H9 (cell line): Measurements from ENCODE around the gene SHH. TPM values are rescaled to one million over a fixed set of nuclear protein-coding genes. Genes with fewer than 3 reads are reported as not detected.

Experiments
- DNase-seq: peaks from one replicate; pipeline ENCODE4 v3.0.0-alpha.2; 2017
- H2AFZ ChIP-seq: one replicate; pipeline ENCODE4 v1.6.1; 2013; ENCODE audit warnings: mild to moderate bottlenecking, low read length, control low read depth, moderate library complexity
- H2AK5ac ChIP-seq: 2 replicates; pipeline ENCODE4 v1.6.1; 2013; ENCODE audit warnings: low read length, control low read depth, mixed read lengths; ENCODE audit not compliant: insufficient read length
- H2BK120ac ChIP-seq: one replicate; pipeline ENCODE4 v1.6.1; 2013; ENCODE audit warnings: low read depth, mild to moderate bottlenecking, low read length, control low read depth, inconsistent platforms; ENCODE audit not compliant: poor library complexity, severe bottlenecking
- H2BK12ac ChIP-seq: 2 replicates; pipeline ENCODE4 v1.6.1; 2013; ENCODE audit warnings: low read length, control low read depth, mixed read lengths, low read depth; ENCODE audit not compliant: insufficient read length
- H2BK15ac ChIP-seq: 2 replicates; pipeline ENCODE4 v1.6.1; 2013; ENCODE audit warnings: low read depth, low read length, control low read depth
- H2BK20ac ChIP-seq: one replicate; pipeline ENCODE4 v1.6.1; 2013; ENCODE audit warnings: low read depth, mild to moderate bottlenecking, low read length, control low read depth, inconsistent platforms; ENCODE audit not compliant: poor library complexity, severe bottlenecking
- H2BK5ac ChIP-seq: 2 replicates; pipeline ENCODE4 v1.6.1; 2013; ENCODE audit warnings: low read length, control low read depth, mixed read lengths; ENCODE audit not compliant: insufficient read length
- H3K14ac ChIP-seq: 2 replicates; pipeline ENCODE4 v1.6.1; 2013; ENCODE audit warnings: low read length, control low read depth; ENCODE audit not compliant: insufficient read depth
- H3K18ac ChIP-seq: 2 replicates; pipeline ENCODE4 v1.6.1; 2013; ENCODE audit warnings: low read depth, mild to moderate bottlenecking, mixed read lengths, low read length, control low read depth; ENCODE audit not compliant: insufficient read length
- H3K23ac ChIP-seq: 2 replicates; pipeline ENCODE4 v1.6.1; 2013; ENCODE audit warnings: low read length, control low read depth, mixed read lengths, low read depth; ENCODE audit not compliant: insufficient read length
- H3K23me2 ChIP-seq: 2 replicates; pipeline ENCODE4 v1.6.1; 2013; ENCODE audit warnings: low read depth, mild to moderate bottlenecking, mixed read lengths, low read length, control low read depth; ENCODE audit not compliant: insufficient read length, poor library complexity, severe bottlenecking
- H3K27ac ChIP-seq: 2 replicates; pipeline ENCODE4 v1.5.1; 2013; ENCODE audit warnings: low read length, control low read depth, mixed read lengths, low read depth; ENCODE audit not compliant: insufficient read length
- H3K27me3 ChIP-seq: 2 replicates; pipeline ENCODE4 v1.6.1; 2013; ENCODE audit warnings: low read length, control low read depth, inconsistent platforms; ENCODE audit not compliant: insufficient read depth
- H3K4ac ChIP-seq: 2 replicates; pipeline ENCODE4 v1.6.1; 2013; ENCODE audit warnings: low read depth, mild to moderate bottlenecking, control low read depth, inconsistent platforms, low read length, moderate library complexity
- H3K4me1 ChIP-seq: 2 replicates; pipeline ENCODE4 v1.6.1; 2013; ENCODE audit warnings: low read length, control low read depth, inconsistent platforms; ENCODE audit not compliant: insufficient read depth
- H3K4me2 ChIP-seq: 2 replicates; pipeline ENCODE4 v1.6.1; 2013; ENCODE audit warnings: low read length, control low read depth, mixed read lengths; ENCODE audit not compliant: insufficient read length, insufficient read depth
- H3K56ac ChIP-seq: 2 replicates; pipeline ENCODE4 v1.6.1; 2013; ENCODE audit warnings: low read depth, mild to moderate bottlenecking, mixed read lengths, low read length, control low read depth; ENCODE audit not compliant: insufficient read length
- H3K79me1 ChIP-seq: 2 replicates; pipeline ENCODE4 v1.6.1; 2013; ENCODE audit warnings: low read depth, mild to moderate bottlenecking, moderate library complexity, low read length, control low read depth, inconsistent platforms; ENCODE audit not compliant: insufficient read depth, poor library complexity, severe bottlenecking
- H3K79me2 ChIP-seq: 2 replicates; pipeline ENCODE4 v1.6.1; 2013; ENCODE audit warnings: low read length, control low read depth, inconsistent platforms; ENCODE audit not compliant: insufficient read depth
- H3K9ac ChIP-seq: 2 replicates; pipeline ENCODE4 v1.6.1; 2013; ENCODE audit warnings: low read length, control low read depth, mixed read lengths; ENCODE audit not compliant: insufficient read length; ENCODE audit errors: extremely low read depth
- H3K9me3 ChIP-seq: one replicate; pipeline ENCODE4 v1.6.1; 2013; ENCODE audit warnings: low read depth, low read length, inconsistent platforms; ENCODE audit not compliant: control insufficient read depth
- H3T11ph ChIP-seq: one replicate; pipeline ENCODE4 v1.6.1; 2013; ENCODE audit warnings: mild to moderate bottlenecking, low read length, control low read depth, inconsistent platforms
- H4K20me1 ChIP-seq: one replicate; pipeline ENCODE4 v1.6.1; 2013; ENCODE audit not compliant: control insufficient read depth, insufficient read length, insufficient read depth
- H4K5ac ChIP-seq: 2 replicates; pipeline ENCODE4 v1.6.1; 2013; ENCODE audit warnings: low read depth, mild to moderate bottlenecking, mixed read lengths, low read length, control low read depth; ENCODE audit not compliant: insufficient read length
- H4K8ac ChIP-seq: replicated peaks from 2 replicates; pipeline ENCODE4 v1.6.1; 2013; ENCODE audit warnings: low read length, control low read depth, mixed read lengths, low read depth; ENCODE audit not compliant: insufficient read length
- H4K91ac ChIP-seq: 2 replicates; pipeline ENCODE4 v1.6.1; 2013; ENCODE audit warnings: low read depth, mild to moderate bottlenecking, moderate library complexity, mixed read lengths, low read length, control low read depth; ENCODE audit not compliant: insufficient read length
- H3K27ac Mint-ChIP-seq, 3 experiments: 2 replicates in 2 of 3; 3 replicates in 1 of 3; pipeline ENCODE4 v1.8.0; 2020 to 2021; ENCODE audit warnings: mixed read lengths in 3 of 3, mild to moderate bottlenecking in 1 of 3, moderate library complexity in 1 of 3
- H3K27me3 Mint-ChIP-seq: 2 replicates; pipeline ENCODE4 v1.8.0; 2021; ENCODE audit warnings: low read depth, mild to moderate bottlenecking, moderate library complexity, mixed read lengths
- H3K36me3 Mint-ChIP-seq, 3 experiments: 2 replicates in 2 of 3; 3 replicates in 1 of 3; pipeline ENCODE4 v1.8.0; 2020 to 2021; ENCODE audit warnings: low read depth in 3 of 3, mixed read lengths in 3 of 3; ENCODE audit not compliant: insufficient read depth in 1 of 3
- H3K4me1 Mint-ChIP-seq, 2 experiments: 2 replicates each; pipeline ENCODE4 v1.8.0; 2020; ENCODE audit warnings: mixed read lengths in 2 of 2
- H3K4me3 Mint-ChIP-seq, 2 experiments: 2 replicates in 1 of 2; 3 replicates in 1 of 2; pipeline ENCODE4 v1.8.0; 2020 to 2021; ENCODE audit warnings: mild to moderate bottlenecking in 2 of 2, mixed read lengths in 2 of 2, moderate library complexity in 1 of 2
- H3K9me3 Mint-ChIP-seq, 2 experiments: 2 replicates in 1 of 2; 3 replicates in 1 of 2; pipeline ENCODE4 v1.8.0; 2020; ENCODE audit warnings: mild to moderate bottlenecking in 2 of 2, mixed read lengths in 2 of 2, moderate library complexity in 1 of 2
- CTCF ChIP-seq: fragments of 200-600 bp; sonication (generic); conservative IDR thresholded peaks from 3 replicates; pipeline ENCODE4 v1.8.0; 2021; ENCODE audit warnings: antibody characterized with exemption, mild to moderate bottlenecking
- WGBS: extraction: QIAGEN DNeasy Blood & Tissue Kit; methylation state at CpG from one replicate; pipeline ENCODE4 v1.1.7; 2013; ENCODE audit warnings: missing lambda C conversion rate, low lambda C conversion rate, mixed read lengths; ENCODE audit not compliant: insufficient read length; ENCODE audit errors: extremely low coverage; 5-methylcytosine and 5-hydroxymethylcytosine counted together
- total RNA-seq: library from RNA; stranded (reverse); gene quantifications from 2 replicates; pipeline ENCODE4 v1.2.1, GENCODE V29; 2021

SHH gene
- total RNA-seq, 1 experiment from 2014 or later: 0.07 TPM

GRCh38 chr7:155800301-155800700 lies 12.0 kb downstream of the SHH start:
- no peak for DNase-seq
- peaks cover 36% of the 10 kb centered on the region for H3K27me3 ChIP-seq

More at GRCh38 chr7:155800301-155800700, 12.0 kb downstream of the SHH start:
- Histone ChIP-seq H2BK120ac (no peak overlapping the region), H3K79me2 (no peaks in the 10 kb centered on the region), H3K4me2 (no peak overlapping the region), H2BK5ac (no peak overlapping the region), H3K79me1 (no peaks in the 10 kb centered on the region), H3K23me2 (peaks cover 8% of the 10 kb centered on the region), H3K18ac (no peak overlapping the region), H3K9me3 (no peaks in the 10 kb centered on the region), H4K5ac (no peak overlapping the region), H2AFZ (no peak overlapping the region), H3K23ac (no peak overlapping the region), H2BK12ac (no peak overlapping the region), H3T11ph (no peak overlapping the region), H4K8ac (no peak overlapping the region), H3K27ac (no peak overlapping the region), H3K4ac (no peak overlapping the region), H4K20me1 (no peaks in the 10 kb centered on the region), H4K91ac (no peak overlapping the region), H3K56ac (no peak overlapping the region), H3K4me1 (no peaks in the 10 kb centered on the region), H2BK20ac (no peak overlapping the region), H2BK15ac (no peak overlapping the region), H3K14ac (no peak overlapping the region), H2AK5ac (no peak overlapping the region), H3K9ac (no peak overlapping the region)
- no CpG with 5 or more reads among the region's 11 CpGs for WGBS
- no peak for TF ChIP-seq CTCF
- Mint-ChIP-seq H3K4me1 (peaks cover 5 to 10% of the 10 kb centered on the region in 2 experiments; a peak in 3 of 4 replicates), H3K27ac (no peak overlapping the region), H3K9me3 (peaks cover 2 to 8% of the 10 kb centered on the region in 2 experiments; a peak in 2 of 5 replicates), H3K27me3 (peaks cover 87% of the 10 kb centered on the region), H3K4me3 (no peak overlapping the region), H3K36me3 (peaks cover 0 to 3% (median 0%) of the 10 kb centered on the region in 3 experiments; a peak in 3 of 7 replicates)
